Kidney (tissue), 14 donors: ENCODE measurements around the gene OR2A7. TPM values are rescaled to one million over a fixed set of nuclear protein-coding genes. Genes with fewer than 3 reads are reported as not detected.
"Not testable (repeated sequence)": the region's sequence is repeated elsewhere in the genome, so short reads cannot be mapped to it uniquely, and the experiment has no call there.

ENCODE experiments used
- DNase-seq, 5 donors: peaks; one replicate each; pipeline ENCODE4 v3.0.0-alpha.2; 2013 to 2020
- FAIRE-seq: peaks from 2 replicates; lab custom pipeline; 2012; peaks lifted over from hg19 to GRCh38; lab: Jason Lieb, UNC
- H3K27ac ChIP-seq, 2 donors: one replicate each; pipeline ENCODE4 v1.7.0; 2013; ENCODE audit warnings: low read depth in 2 of 2, low read length in 2 of 2, inconsistent platforms in 1 of 2
- H3K27me3 ChIP-seq: one replicate; pipeline ENCODE4 v1.7.1; 2013; ENCODE audit warnings: low read length, inconsistent platforms; ENCODE audit not compliant: control insufficient read depth, insufficient read depth
- H3K36me3 ChIP-seq, 3 donors: one replicate each; pipeline versions ENCODE4 v1.7.0 to v1.7.1; 2013; ENCODE audit warnings: low read length in 3 of 3, control low read depth in 1 of 3, inconsistent platforms in 1 of 3; ENCODE audit not compliant: insufficient read depth in 3 of 3, control insufficient read depth in 2 of 3
- H3K4me1 ChIP-seq, 3 donors: one replicate each; pipeline versions ENCODE4 v1.7.0 to v1.7.1; 2013; ENCODE audit warnings: low read length in 3 of 3, inconsistent platforms in 1 of 3, low read depth in 1 of 3; ENCODE audit not compliant: control insufficient read depth in 2 of 3, insufficient read depth in 2 of 3
- H3K4me3 ChIP-seq, 3 donors: one replicate each; pipeline versions ENCODE4 v1.7.0 to v1.8.1; 2013; ENCODE audit warnings: low read length in 3 of 3, control low read depth in 1 of 3, inconsistent platforms in 1 of 3
- H3K9ac ChIP-seq, 3 donors: one replicate each; pipeline versions ENCODE4 v1.7.0 to v1.7.1; 2013; ENCODE audit warnings: low read length in 3 of 3, control low read depth in 1 of 3, inconsistent platforms in 1 of 3
- H3K9me3 ChIP-seq, 3 donors: one replicate each; pipeline versions ENCODE4 v1.7.0 to v1.7.1; 2013; ENCODE audit warnings: low read length in 3 of 3, control low read depth in 1 of 3, inconsistent platforms in 1 of 3; ENCODE audit not compliant: control insufficient read depth in 2 of 3, insufficient read depth in 1 of 3
- intact Hi-C: fragments of 100-400 bp; cut with DNase I; formaldehyde crosslinking; loops from one replicate; pipeline ENCODE4 v1.11.1; 2022
- polyA plus RNA-seq: library from polyadenylated mRNA; stranded (reverse); fragments of 350-450 nt; fragmentation: Illumina TruSeq; extraction: RNeasy Lipid Tissue Mini Kit (QIAGEN cat#74804); gene quantifications from one replicate; pipeline ENCODE4 v1.2.3, GENCODE V29; 2014; ENCODE audit warnings: low read depth, low replicate concordance; ENCODE audit not compliant: insufficient read depth
- total RNA-seq: library from RNA; stranded (reverse); fragmentation: NEBNext Ultra II Directional; extraction: Animal tissue kit (Norgen Biotek cat#: 25700); gene quantifications from one replicate; pipeline ENCODE4 v1.2.1, GENCODE V29; 2021
- TF ChIP-seq, protein P1 (sequence below): IDR thresholded peaks from 3 replicates; pipeline ENCODE4 v1.5.1; 2012; ENCODE audit warnings: mild to moderate bottlenecking, moderate library complexity, borderline replicate concordance; ENCODE audit not compliant: insufficient read depth; ENCODE audit errors: extremely low read depth
- donor health status: control.
- donor health status: control.
- donor health status: control.
- donor health status: control.
- donor health status: control.
- donor health status: DM: yes; HTN: yes; CAD: no.
- donor health status: Normal renal cell carcinoma (clear cell type).

Gene OR2A7
- total and polyA plus RNA-seq, 2 donors from 2014 or later = 3.5 to 12.3 TPM

DNA sequence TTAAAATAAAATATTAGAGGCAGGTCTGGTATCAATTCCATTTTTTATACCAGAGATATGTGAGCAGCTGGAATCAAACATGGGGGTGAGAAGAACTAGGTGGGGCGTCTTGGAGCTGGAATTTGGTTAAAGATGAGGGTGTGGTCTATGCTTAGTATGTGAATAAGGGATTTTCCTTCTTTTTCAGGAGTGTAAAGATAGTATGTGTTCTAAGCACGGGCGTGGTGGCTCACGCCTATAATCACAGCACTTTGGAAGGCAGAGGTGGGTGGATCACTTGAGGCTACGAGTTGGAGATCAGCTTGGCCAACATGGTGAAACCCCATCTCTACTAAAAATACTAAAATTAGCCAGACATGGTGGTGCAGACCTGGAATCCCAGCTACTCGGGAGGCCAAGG, 10.7 kb upstream of the OR2A7 start:
- H3K27me3 ChIP-seq, H3K36me3 ChIP-seq, DNase-seq, FAIRE-seq, H3K9ac ChIP-seq, H3K27ac ChIP-seq, H3K4me3 ChIP-seq, H3K4me1 ChIP-seq, H3K9me3 ChIP-seq, intact Hi-C loops: not testable (repeated sequence)

DNA sequence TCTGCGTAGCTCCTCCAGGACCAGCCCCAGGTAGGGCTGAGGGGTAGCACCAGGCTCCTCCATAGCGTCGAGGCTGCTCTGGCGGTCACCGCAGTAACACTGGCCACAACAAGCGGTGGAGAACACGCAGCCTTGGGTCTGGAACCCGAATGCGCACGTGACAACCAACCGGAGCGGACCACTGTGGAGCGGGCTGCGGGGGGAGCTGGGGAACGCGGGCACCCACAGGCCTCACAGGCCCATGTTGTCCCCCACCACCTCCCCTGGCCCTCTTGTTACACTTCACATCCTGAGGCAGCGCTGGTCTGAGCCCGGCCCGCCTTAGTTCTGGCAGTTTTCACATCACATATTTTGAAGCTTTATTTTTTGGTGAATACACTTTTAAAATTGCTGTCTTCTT, 4.6 kb upstream of the OR2A7 start, which contains the start of gene CTAGE8:
Gene CTAGE8 (minus strand): TSS at position 101 of the 400 bp plus-strand sequence. CDS start 38 bp downstream, at position 63.
- H3K36me3 ChIP-seq, H3K27me3 ChIP-seq, DNase-seq, FAIRE-seq, H3K9ac ChIP-seq, H3K27ac ChIP-seq, intact Hi-C loops, H3K4me3 ChIP-seq, H3K9me3 ChIP-seq, H3K4me1 ChIP-seq: not testable (repeated sequence)

DNA sequence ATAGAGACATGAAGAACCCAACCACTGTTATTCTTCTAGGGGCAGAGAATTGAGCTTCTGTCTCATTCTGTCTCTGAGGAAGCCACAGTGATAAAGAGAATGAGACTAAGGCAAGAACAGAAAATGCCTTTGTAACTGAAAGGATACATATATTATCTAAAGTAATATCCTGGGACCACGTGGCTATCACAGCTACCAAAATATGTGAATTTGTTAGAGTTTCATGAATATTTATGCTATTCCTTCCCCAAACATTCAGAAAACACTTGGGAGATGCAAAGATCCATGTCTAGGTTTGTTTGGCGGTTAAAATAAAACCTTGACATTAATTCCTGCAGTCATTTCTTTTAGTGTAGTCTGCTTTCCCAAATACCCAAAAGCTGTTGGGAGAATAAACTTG, 2.5 kb downstream of the OR2A7 start:
- FAIRE-seq, H3K4me1 ChIP-seq, H3K9me3 ChIP-seq, DNase-seq, H3K9ac ChIP-seq, intact Hi-C loops, H3K4me3 ChIP-seq, H3K27ac ChIP-seq, H3K36me3 ChIP-seq, H3K27me3 ChIP-seq: not testable (repeated sequence)

DNA sequence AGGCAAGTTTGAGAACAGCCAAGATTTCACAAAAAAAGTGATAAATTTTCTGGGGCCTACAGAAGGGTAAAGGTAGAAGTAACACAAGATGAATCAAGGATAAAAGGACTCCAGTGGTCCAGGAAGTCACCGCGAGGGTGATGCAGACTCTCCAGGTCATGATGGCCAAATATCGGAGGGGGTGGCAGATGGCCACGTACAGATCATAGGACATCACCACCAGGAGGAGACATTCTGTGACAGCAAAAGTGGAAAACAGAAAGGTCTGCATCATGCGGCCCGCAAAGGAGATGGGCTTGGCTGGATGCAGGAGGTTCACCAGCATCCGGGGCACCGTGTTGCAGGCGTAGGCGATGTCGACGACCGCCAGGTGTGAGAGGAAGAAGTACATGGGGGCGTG, 5.5 kb downstream of the OR2A7 start:
- H3K27ac ChIP-seq, H3K9me3 ChIP-seq, FAIRE-seq, H3K9ac ChIP-seq, H3K4me1 ChIP-seq, H3K27me3 ChIP-seq, H3K36me3 ChIP-seq, H3K4me3 ChIP-seq, intact Hi-C loops, DNase-seq: not testable (repeated sequence)

DNA sequence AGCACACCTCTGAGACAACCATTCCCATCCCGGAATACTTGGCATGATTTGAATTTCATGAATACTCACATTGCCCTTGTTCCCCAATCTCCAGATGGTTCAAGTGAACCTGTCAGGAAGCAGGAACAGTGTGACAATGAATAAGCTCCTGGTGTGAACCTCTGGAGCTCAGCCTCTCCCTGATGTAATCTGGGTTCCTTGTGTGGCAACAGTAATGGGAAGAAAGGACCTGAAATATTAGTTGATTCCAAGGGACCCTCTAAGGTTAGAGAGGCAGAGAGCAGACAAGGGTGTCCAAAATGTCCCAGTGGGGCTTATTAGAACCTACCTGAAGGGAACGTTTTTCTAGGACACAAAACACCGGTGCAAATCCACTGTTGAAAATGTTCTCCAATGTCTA, 8.5 kb downstream of the OR2A7 start:
- H3K9me3 ChIP-seq = no peaks in the 10 kb centered on the region
- TF ChIP-seq, protein P1, sequence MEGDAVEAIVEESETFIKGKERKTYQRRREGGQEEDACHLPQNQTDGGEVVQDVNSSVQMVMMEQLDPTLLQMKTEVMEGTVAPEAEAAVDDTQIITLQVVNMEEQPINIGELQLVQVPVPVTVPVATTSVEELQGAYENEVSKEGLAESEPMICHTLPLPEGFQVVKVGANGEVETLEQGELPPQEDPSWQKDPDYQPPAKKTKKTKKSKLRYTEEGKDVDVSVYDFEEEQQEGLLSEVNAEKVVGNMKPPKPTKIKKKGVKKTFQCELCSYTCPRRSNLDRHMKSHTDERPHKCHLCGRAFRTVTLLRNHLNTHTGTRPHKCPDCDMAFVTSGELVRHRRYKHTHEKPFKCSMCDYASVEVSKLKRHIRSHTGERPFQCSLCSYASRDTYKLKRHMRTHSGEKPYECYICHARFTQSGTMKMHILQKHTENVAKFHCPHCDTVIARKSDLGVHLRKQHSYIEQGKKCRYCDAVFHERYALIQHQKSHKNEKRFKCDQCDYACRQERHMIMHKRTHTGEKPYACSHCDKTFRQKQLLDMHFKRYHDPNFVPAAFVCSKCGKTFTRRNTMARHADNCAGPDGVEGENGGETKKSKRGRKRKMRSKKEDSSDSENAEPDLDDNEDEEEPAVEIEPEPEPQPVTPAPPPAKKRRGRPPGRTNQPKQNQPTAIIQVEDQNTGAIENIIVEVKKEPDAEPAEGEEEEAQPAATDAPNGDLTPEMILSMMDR = no peak
- H3K27me3 ChIP-seq = no peaks in the 10 kb centered on the region
- FAIRE-seq (no peak), DNase-seq (peak in 2 of 5 donors; percentile 5 to 6)
- no peak overlapping the region for H3K4me3 ChIP-seq
- intact Hi-C loops = no loop called here
- no peak overlapping the region for H3K9ac ChIP-seq
- no peak overlapping the region for H3K27ac ChIP-seq
- H3K4me1 ChIP-seq = no peaks in the 10 kb centered on the region
- H3K36me3 ChIP-seq = no peaks in the 10 kb centered on the region
